Activated CD4-positive, alpha-beta memory T cell treated with anti-CD3 and anti-CD28 coated beads for 36 hours (primary cell): ENCODE data around the gene STYXL1. TPM values are rescaled to one million over a fixed set of nuclear protein-coding genes. Genes with fewer than 3 reads are reported as not detected.
A peak's percentile ranks its signal among the peaks of the same experiment; 100 is the strongest.
"Not testable (repeated sequence)": the region's sequence is repeated elsewhere in the genome, so short reads cannot be mapped to it uniquely, and the experiment has no call there.

Experiments used
- CTCF ChIA-PET: fragments of 350-600 bp; sonication (Branson Sonifier 250); formaldehyde crosslinking; loops from one replicate; lab custom pipeline; 2021; ENCODE audit warnings: antibody characterized with exemption, inconsistent platforms; lab: Charles Lee
- POLR2A ChIA-PET: fragments of 350-600 bp; sonication (Branson Sonifier 250); formaldehyde crosslinking; loops from one replicate; lab custom pipeline; 2021; ENCODE audit warnings: antibody characterized with exemption; lab: Charles Lee
- DNase-seq: peaks from one replicate; pipeline ENCODE4 v3.0.0-alpha.2; 2020
- H3K27ac Mint-ChIP-seq: one replicate; pipeline ENCODE4 v1.8.0; 2021; ENCODE audit warnings: mixed read lengths
- H3K27me3 Mint-ChIP-seq: one replicate; pipeline ENCODE4 v1.8.0; 2021; ENCODE audit warnings: mixed read lengths
- H3K36me3 Mint-ChIP-seq: one replicate; pipeline ENCODE4 v1.8.0; 2021; ENCODE audit warnings: mixed read lengths
- H3K4me1 Mint-ChIP-seq: one replicate; pipeline ENCODE4 v1.8.0; 2021; ENCODE audit warnings: low read depth, mixed read lengths
- H3K4me3 Mint-ChIP-seq: one replicate; pipeline ENCODE4 v1.8.0; 2021; ENCODE audit warnings: mild to moderate bottlenecking, mixed read lengths
- H3K9me3 Mint-ChIP-seq: one replicate; pipeline ENCODE4 v1.8.0; 2021; ENCODE audit warnings: mixed read lengths
- intact Hi-C: fragments of 100-400 bp; cut with micrococcal nuclease; formaldehyde crosslinking; loops from one replicate; pipeline ENCODE4 v1.15.1; 2023
- total RNA-seq, 2 experiments: library from RNA; stranded (reverse); gene quantifications; one replicate each; pipeline ENCODE4 v1.2.3, GENCODE V29; 2021

The STYXL1 gene
- total RNA-seq, 2 experiments from 2014 or later = 37.8 to 40.5 TPM

GRCh38 chr7:76018520-76018919 is 29.3 kb downstream of the STYXL1 start:
- peaks cover 11% of the 10 kb centered on the region for H3K4me1 Mint-ChIP-seq
- DNase-seq, H3K27ac Mint-ChIP-seq, POLR2A ChIA-PET, intact Hi-C loops, H3K9me3 Mint-ChIP-seq, H3K4me3 Mint-ChIP-seq, H3K27me3 Mint-ChIP-seq: not testable (repeated sequence)
- CTCF ChIA-PET = interaction anchor here (0.6 to 6.7 kb wide), 2 partner anchors 21 to 150 kb away, joined by 5 to 153 read pairs; no protein-coding TSS in a partner anchor
- peaks cover 33% of the 10 kb centered on the region for H3K36me3 Mint-ChIP-seq

- DNase-seq = no peak
- intact Hi-C loops = no loop called here
- H3K36me3 Mint-ChIP-seq = peaks cover 38% of the 10 kb centered on the region
- no peak overlapping the region for H3K4me3 Mint-ChIP-seq
- H3K9me3 Mint-ChIP-seq = no peaks in the 10 kb centered on the region
- no peak overlapping the region for H3K27ac Mint-ChIP-seq
- POLR2A ChIA-PET = no interaction called here
- no peaks in the 10 kb centered on the region for H3K27me3 Mint-ChIP-seq
- CTCF ChIA-PET = interaction anchor here (6.7 kb wide), 1 partner anchor 148 kb away, joined by 153 read pairs; no protein-coding TSS in a partner anchor
- peaks cover 10% of the 10 kb centered on the region for H3K4me1 Mint-ChIP-seq
Observed at GRCh38 chr7:76016191-76016947, 31.4 kb downstream of the STYXL1 start.

- no peak overlapping the region for H3K27ac Mint-ChIP-seq
- H3K4me3 Mint-ChIP-seq = no peak overlapping the region
- H3K27me3 Mint-ChIP-seq = no peaks in the 10 kb centered on the region
- peaks cover 25% of the 10 kb centered on the region for H3K36me3 Mint-ChIP-seq
- intact Hi-C loops = no loop called here
- ChIA-PET CTCF (interaction anchor here (1.1 to 3.7 kb wide), 2 partner anchors 9 to 145 kb away, joined by 6 to 27 read pairs; no protein-coding TSS in a partner anchor), POLR2A (no interaction called here)
- no peaks in the 10 kb centered on the region for H3K9me3 Mint-ChIP-seq
- peaks cover 34% of the 10 kb centered on the region for H3K4me1 Mint-ChIP-seq
- no peak for DNase-seq
Observed at GRCh38 chr7:76011442-76011861, 36.3 kb downstream of the STYXL1 start.

GRCh38 chr7:76009672-76010600 is 37.9 kb downstream of the STYXL1 start:
- Mint-ChIP-seq H3K27ac (peak overlapping the region; percentile 66), H3K4me3 (no peak overlapping the region), H3K27me3 (no peaks in the 10 kb centered on the region), H3K9me3 (no peaks in the 10 kb centered on the region), H3K36me3 (peaks cover 27% of the 10 kb centered on the region), H3K4me1 (peaks cover 34% of the 10 kb centered on the region)
- POLR2A ChIA-PET = interaction anchor here (0.8 to 1.9 kb wide), 3 partner anchors 15 to 94 kb away, joined by 3 to 6 read pairs (median 6); partner anchors contain the start of genes MDH2 and STYXL1
- intact Hi-C loops = loop anchor here (5.0 kb wide), 2 partner anchors 233 to 413 kb away; no protein-coding TSS in a partner anchor
- no peak for DNase-seq
- CTCF ChIA-PET = interaction anchor here (1.1 to 3.7 kb wide), 2 partner anchors 10 to 143 kb away, joined by 6 to 27 read pairs; no protein-coding TSS in a partner anchor

- intact Hi-C loops = loop anchor here (5.0 kb wide), 2 partner anchors 231 to 411 kb away; no protein-coding TSS in a partner anchor
- ChIA-PET POLR2A (interaction anchor here (1.5 to 1.9 kb wide), 3 partner anchors 13 to 93 kb away, joined by 4 to 6 read pairs (median 6); partner anchors contain the start of genes MDH2 and STYXL1), CTCF (interaction anchor here (1.1 to 3.7 kb wide), 4 partner anchors 12 to 166 kb away, joined by 3 to 27 read pairs (median 7); no protein-coding TSS in a partner anchor)
- Mint-ChIP-seq H3K9me3 (no peaks in the 10 kb centered on the region), H3K36me3 (peaks cover 26% of the 10 kb centered on the region), H3K27me3 (no peaks in the 10 kb centered on the region), H3K4me1 (peaks cover 34% of the 10 kb centered on the region), H3K4me3 (no peak overlapping the region), H3K27ac (peak overlapping the region; percentile 66)
- peak; percentile 39 for DNase-seq
Observed at GRCh38 chr7:76008156-76008687, 39.6 kb downstream of the STYXL1 start.

GRCh38 chr7:76005004-76005403 is 42.8 kb downstream of the STYXL1 start:
- intact Hi-C loops = loop anchor here (5.0 kb wide), 2 partner anchors 228 to 408 kb away; no protein-coding TSS in a partner anchor
- POLR2A ChIA-PET, H3K27me3 Mint-ChIP-seq, DNase-seq, H3K27ac Mint-ChIP-seq, H3K9me3 Mint-ChIP-seq, H3K4me3 Mint-ChIP-seq: not testable (repeated sequence)
- Mint-ChIP-seq H3K36me3 (peaks cover 22% of the 10 kb centered on the region), H3K4me1 (peaks cover 20% of the 10 kb centered on the region)
- CTCF ChIA-PET = interaction anchor here (3.6 kb wide), 1 partner anchor 15 kb away, joined by 15 read pairs; no protein-coding TSS in a partner anchor

GRCh38 chr7:76003351-76003750 is 44.4 kb downstream of the STYXL1 start:
- CTCF ChIA-PET = interaction anchor here (3.6 kb wide), 1 partner anchor 17 kb away, joined by 15 read pairs; no protein-coding TSS in a partner anchor

GRCh38 chr7:76002822-76003221 is 45.0 kb downstream of the STYXL1 start:
- Mint-ChIP-seq H3K36me3 (peaks cover 20% of the 10 kb centered on the region), H3K27me3 (no peaks in the 10 kb centered on the region), H3K4me1 (peaks cover 4% of the 10 kb centered on the region), H3K27ac (no peak overlapping the region), H3K9me3 (no peaks in the 10 kb centered on the region), H3K4me3 (no peak overlapping the region)
- ChIA-PET POLR2A (no interaction called here), CTCF (interaction anchor here (0.6 to 3.6 kb wide), 2 partner anchors 18 to 36 kb away, joined by 3 to 15 read pairs; no protein-coding TSS in a partner anchor)
- intact Hi-C loops = no loop called here
- DNase-seq = no peak

More at GRCh38 chr7:76003351-76003750, 44.4 kb downstream of the STYXL1 start:
- no peaks in the 10 kb centered on the region for H3K27me3 Mint-ChIP-seq
- H3K9me3 Mint-ChIP-seq = no peaks in the 10 kb centered on the region
- peaks cover 7% of the 10 kb centered on the region for H3K4me1 Mint-ChIP-seq
- no peak overlapping the region for H3K4me3 Mint-ChIP-seq
- no peak overlapping the region for H3K27ac Mint-ChIP-seq
- peaks cover 21% of the 10 kb centered on the region for H3K36me3 Mint-ChIP-seq
- DNase-seq = no peak
- intact Hi-C loops = no loop called here
- POLR2A ChIA-PET = interaction anchor here (0.6 kb wide), 1 partner anchor 131 kb away, joined by 3 read pairs; no protein-coding TSS in a partner anchor

GRCh38 chr7:76002139-76002538 is 45.7 kb downstream of the STYXL1 start:
- H3K4me1 Mint-ChIP-seq = peaks cover 9% of the 10 kb centered on the region
- no peak for DNase-seq
- CTCF ChIA-PET = interaction anchor here (3.6 kb wide), 1 partner anchor 18 kb away, joined by 15 read pairs; no protein-coding TSS in a partner anchor

GRCh38 chr7:76000566-76000965 is 47.2 kb downstream of the STYXL1 start:
- H3K27me3 Mint-ChIP-seq = no peaks in the 10 kb centered on the region
- no peak overlapping the region for H3K27ac Mint-ChIP-seq
- DNase-seq = no peak
- no peak overlapping the region for H3K4me3 Mint-ChIP-seq
- H3K36me3 Mint-ChIP-seq = peaks cover 23% of the 10 kb centered on the region
- intact Hi-C loops = no loop called here
- POLR2A ChIA-PET = no interaction called here
- H3K9me3 Mint-ChIP-seq = no peaks in the 10 kb centered on the region
- CTCF ChIA-PET = no interaction called here
- H3K4me1 Mint-ChIP-seq = peaks cover 15% of the 10 kb centered on the region

More at GRCh38 chr7:76002139-76002538, 45.7 kb downstream of the STYXL1 start:
- Mint-ChIP-seq H3K27ac (no peak overlapping the region), H3K27me3 (no peaks in the 10 kb centered on the region), H3K4me3 (no peak overlapping the region), H3K36me3 (peaks cover 22% of the 10 kb centered on the region), H3K9me3 (no peaks in the 10 kb centered on the region)
- intact Hi-C loops = no loop called here
- POLR2A ChIA-PET = no interaction called here

- Mint-ChIP-seq H3K27me3 (no peaks in the 10 kb centered on the region), H3K4me3 (no peak overlapping the region), H3K4me1 (peaks cover 25% of the 10 kb centered on the region), H3K36me3 (peaks cover 11% of the 10 kb centered on the region), H3K9me3 (no peaks in the 10 kb centered on the region), H3K27ac (no peak overlapping the region)
- no peak for DNase-seq
- ChIA-PET POLR2A (no interaction called here), CTCF (no interaction called here)
- intact Hi-C loops = no loop called here
Observed at GRCh38 chr7:75998038-75998437, 49.8 kb downstream of the STYXL1 start.
